Kidney epithelial cell (primary cell): ENCODE results near the gene CEP41. TPM values are rescaled to one million over a fixed set of nuclear protein-coding genes. Genes with fewer than 3 reads are reported as not detected.

Source experiments
- DNase-seq: peaks from one replicate; pipeline ENCODE4 v3.0.0-alpha.2; 2010; ENCODE audit warnings: low read depth
- H3K27me3 ChIP-seq: 2 replicates; pipeline ENCODE4 v1.6.0; 2011; ENCODE audit warnings: low read length; ENCODE audit not compliant: control insufficient read depth, insufficient read depth
- H3K36me3 ChIP-seq: 2 replicates; pipeline ENCODE4 v1.5.1; 2011; ENCODE audit warnings: low read length; ENCODE audit not compliant: control insufficient read depth, insufficient read depth
- H3K4me3 ChIP-seq: 2 replicates; pipeline ENCODE4 v1.5.1; 2011; ENCODE audit warnings: low read depth, mild to moderate bottlenecking, control low read depth, low read length
- total RNA-seq: library from RNA; depleted of rRNA; stranded (reverse); fragments of >200 nt; gene quantifications from 2 replicates; pipeline ENCODE4 v1.2.3, GENCODE V29; 2015
- TF ChIP-seq, protein P1 (sequence below): IDR thresholded peaks from 2 replicates; pipeline ENCODE4 v1.5.1; 2011; ENCODE audit warnings: mild to moderate bottlenecking, moderate library complexity, low read length, control low read depth, inconsistent platforms; ENCODE audit not compliant: insufficient read depth, poor library complexity, severe bottlenecking

Gene CEP41
- total RNA-seq, 1 donor from 2014 or later, result 27.8 TPM

DNA sequence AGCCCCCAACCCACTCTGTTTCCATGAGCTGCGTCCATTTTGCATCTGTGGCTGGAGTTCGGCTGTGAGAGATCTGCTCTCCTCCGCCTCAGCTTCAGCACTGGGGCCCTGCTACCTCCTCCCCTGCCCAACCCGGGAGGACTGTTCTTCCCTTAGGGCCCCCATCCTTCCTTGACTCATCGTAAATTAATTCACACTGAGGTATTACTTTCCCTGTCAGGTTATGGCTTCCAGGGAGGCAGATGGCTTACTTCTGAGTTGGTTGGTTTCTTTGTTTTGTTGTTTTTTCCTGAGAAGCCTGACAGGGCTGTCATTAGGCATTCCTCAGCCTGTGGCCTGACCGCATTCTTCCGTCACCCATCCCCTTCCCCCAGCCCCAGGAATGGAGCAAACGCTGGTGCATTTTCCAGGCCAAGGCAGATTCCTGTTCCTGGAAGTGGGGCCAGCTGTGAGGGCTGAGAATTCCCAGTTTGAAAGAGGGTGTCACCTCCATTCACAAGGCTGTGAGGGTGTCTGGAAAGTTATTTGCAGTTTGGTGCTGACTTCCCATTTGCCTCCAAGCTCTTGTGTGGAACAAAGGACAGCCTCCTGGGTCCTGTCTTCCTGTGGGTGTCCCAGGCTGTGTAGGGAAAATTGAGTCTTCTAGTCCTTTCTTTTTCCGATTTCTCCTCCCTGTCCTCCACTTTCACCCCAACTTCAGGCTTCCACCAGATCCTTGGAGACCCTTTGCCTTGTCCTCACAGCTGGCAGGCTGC is 84.5 kb downstream of the CEP41 start:
- H3K4me3 ChIP-seq, result no peak overlapping the region

GRCh38 chr7:130353196-130353595 is 87.6 kb downstream of the CEP41 start:
- H3K36me3 ChIP-seq, result no peaks in the 10 kb centered on the region
- H3K27me3 ChIP-seq, result no peaks in the 10 kb centered on the region
- DNase-seq, result no peak
- TF ChIP-seq, protein P1, sequence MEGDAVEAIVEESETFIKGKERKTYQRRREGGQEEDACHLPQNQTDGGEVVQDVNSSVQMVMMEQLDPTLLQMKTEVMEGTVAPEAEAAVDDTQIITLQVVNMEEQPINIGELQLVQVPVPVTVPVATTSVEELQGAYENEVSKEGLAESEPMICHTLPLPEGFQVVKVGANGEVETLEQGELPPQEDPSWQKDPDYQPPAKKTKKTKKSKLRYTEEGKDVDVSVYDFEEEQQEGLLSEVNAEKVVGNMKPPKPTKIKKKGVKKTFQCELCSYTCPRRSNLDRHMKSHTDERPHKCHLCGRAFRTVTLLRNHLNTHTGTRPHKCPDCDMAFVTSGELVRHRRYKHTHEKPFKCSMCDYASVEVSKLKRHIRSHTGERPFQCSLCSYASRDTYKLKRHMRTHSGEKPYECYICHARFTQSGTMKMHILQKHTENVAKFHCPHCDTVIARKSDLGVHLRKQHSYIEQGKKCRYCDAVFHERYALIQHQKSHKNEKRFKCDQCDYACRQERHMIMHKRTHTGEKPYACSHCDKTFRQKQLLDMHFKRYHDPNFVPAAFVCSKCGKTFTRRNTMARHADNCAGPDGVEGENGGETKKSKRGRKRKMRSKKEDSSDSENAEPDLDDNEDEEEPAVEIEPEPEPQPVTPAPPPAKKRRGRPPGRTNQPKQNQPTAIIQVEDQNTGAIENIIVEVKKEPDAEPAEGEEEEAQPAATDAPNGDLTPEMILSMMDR, result no peak
- H3K4me3 ChIP-seq, result no peak overlapping the region

More for the DNA sequence above, 84.5 kb downstream of the CEP41 start:
- no peaks in the 10 kb centered on the region for H3K36me3 ChIP-seq
- H3K27me3 ChIP-seq, result no peaks in the 10 kb centered on the region
- peak; percentile 97 for DNase-seq
- TF ChIP-seq, protein P1, result no peak

GRCh38 chr7:130352194-130353074 is 88.4 kb downstream of the CEP41 start:
- TF ChIP-seq, protein P1, result no peak
- Histone ChIP-seq H3K4me3 (no peak overlapping the region), H3K27me3 (no peaks in the 10 kb centered on the region), H3K36me3 (no peaks in the 10 kb centered on the region)
- no peak for DNase-seq

- Histone ChIP-seq H3K36me3 (no peaks in the 10 kb centered on the region), H3K4me3 (no peak overlapping the region), H3K27me3 (no peaks in the 10 kb centered on the region)
- no peak for DNase-seq
- TF ChIP-seq, protein P1, result no peak
Measured at GRCh38 chr7:130351791-130352090, 89.1 kb downstream of the CEP41 start.

DNA sequence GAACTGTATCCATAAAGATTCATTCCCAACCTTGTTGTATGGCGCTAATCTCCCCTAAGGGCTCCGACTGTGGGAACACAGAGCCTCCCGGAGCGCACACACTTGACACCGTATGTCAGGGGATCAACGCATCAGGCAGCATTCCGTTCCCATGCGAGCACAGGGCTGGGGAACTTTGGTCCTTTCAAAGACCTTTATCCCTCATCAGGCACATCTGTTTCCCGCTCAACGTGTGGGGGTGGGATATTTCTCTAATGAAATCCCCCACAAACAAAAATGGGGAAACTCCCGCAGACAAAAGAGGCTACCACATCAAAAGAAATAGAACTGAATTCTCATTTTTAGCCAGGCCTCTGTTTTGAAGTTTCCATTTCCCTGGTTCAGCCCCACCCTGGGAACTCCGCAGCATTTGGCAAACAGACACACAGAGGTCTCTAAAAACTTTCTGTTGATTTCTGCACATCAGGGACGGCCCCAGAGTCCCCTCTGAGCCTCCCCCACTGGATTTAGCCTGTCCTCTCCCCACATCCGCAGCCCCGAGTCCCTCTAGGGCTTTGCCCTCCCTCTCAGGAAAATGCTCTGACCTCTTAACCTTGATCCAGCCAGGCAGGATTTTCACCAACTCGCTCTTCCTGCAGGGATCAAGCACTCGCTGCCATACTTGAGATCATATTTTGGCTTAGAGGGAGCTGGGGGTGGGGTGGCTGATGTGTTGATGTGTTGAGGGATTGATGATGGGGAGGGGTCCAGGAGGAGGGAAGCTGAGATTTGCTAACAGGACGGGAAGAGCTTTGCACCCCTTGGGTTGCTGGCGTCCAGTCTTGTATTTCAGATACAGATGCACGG is 89.6 kb downstream of the CEP41 start:
- DNase-seq, result no peak
- H3K27me3 ChIP-seq, result no peaks in the 10 kb centered on the region
- TF ChIP-seq, protein P1, result no peak
- H3K36me3 ChIP-seq, result no peaks in the 10 kb centered on the region
- H3K4me3 ChIP-seq, result no peak overlapping the region
